Measurements from ENCODE around the gene PRKCQ.

- TF ChIP-seq SP1 (IDR thresholded peaks at IDR 0.05) = no peak
- no peak for TF ChIP-seq HNF4G (IDR thresholded peaks at IDR 0.05)
These were observed 110.4 kb downstream of the PRKCQ start for GRCh38 chr10:6469661-6470060.

All from liver (tissue), 1 donor.